ENCODE results near the gene USP49. TPM values are rescaled to one million over a fixed set of nuclear protein-coding genes. Genes with fewer than 3 reads are reported as not detected.

USP49 gene
- total and polyA plus RNA-seq, 2 of the 13 experiments (the other 11 are each of a cell fraction or from before 2014, with no cell fraction given) = 2.9 to 4.3 TPM

- TF ChIP-seq ATF5 (CRISPR knock-in tag; IDR thresholded peaks at IDR 0.05; ENCODE audit: low read depth) = no peak
- peak; percentile 86 for TF ChIP-seq SALL1 (CRISPR knock-in tag; IDR thresholded peaks at IDR 0.05)
- TF ChIP-seq ZXDC (CRISPR knock-in tag; IDR thresholded peaks at IDR 0.05) = no peak
- 0 out of 2 replicates have a peak, but pooled peaks have one; percentile 30 for TF ChIP-seq HNRNPL (IDR thresholded peaks at IDR 0.05; ENCODE audit: low read depth, low read length)
- TF ChIP-seq ZNF749 (CRISPR knock-in tag; IDR thresholded peaks at IDR 0.05; ENCODE audit: borderline replicate concordance) = peak; percentile 42; the same call in 1 of the 2 replicates
- peak; percentile 96 for TF ChIP-seq ZFY (CRISPR knock-in tag; IDR thresholded peaks at IDR 0.05)
- no peak for TF ChIP-seq LBX2 (CRISPR knock-in tag; IDR thresholded peaks at IDR 0.05; ENCODE audit: borderline replicate concordance)
- no peak for TF ChIP-seq MYNN (CRISPR knock-in tag; IDR thresholded peaks at IDR 0.05; ENCODE audit: low read depth)
- TF ChIP-seq SNAPC2 (CRISPR knock-in tag; IDR thresholded peaks at IDR 0.05) = no peak
- TF ChIP-seq ZNF567 (CRISPR knock-in tag; IDR thresholded peaks at IDR 0.05; ENCODE audit: borderline replicate concordance) = peak; percentile 30; the same call in 1 of the 2 replicates
- TF ChIP-seq ZNF362 (CRISPR knock-in tag; IDR thresholded peaks at IDR 0.05; ENCODE audit: borderline replicate concordance) = no peak; the same call in 1 of the 2 replicates
- TF ChIP-seq PTBP1 (IDR thresholded peaks at IDR 0.05; ENCODE audit: low read depth, low read length, poor library complexity, severe bottlenecking) = no peak
- TF ChIP-seq ZNF275 (CRISPR knock-in tag; IDR thresholded peaks at IDR 0.05; ENCODE audit: borderline replicate concordance) = no peak; the same call in 1 of the 2 replicates
- TF ChIP-seq ZFYVE20 (CRISPR knock-in tag; IDR thresholded peaks at IDR 0.05; ENCODE audit: borderline replicate concordance, low read depth) = 0 out of 2 replicates have a peak, but pooled peaks have one; percentile 39
- TF ChIP-seq AHDC1 (CRISPR knock-in tag; IDR thresholded peaks at IDR 0.05; ENCODE audit: borderline replicate concordance) = 0 out of 2 replicates have a peak, but pooled peaks have one; percentile 25
These were observed 107.8 kb downstream of the USP49 start, which contains the start of gene TOMM6 (continued) for GRCh38 chr6:41787219-41787917.
